SKM-1 (cell line): ENCODE results near the gene ST6GALNAC3.
"Not testable (repeated sequence)": the region's sequence is repeated elsewhere in the genome, so short reads cannot be mapped to it uniquely, and the experiment has no call there.

Experiments
- DNase-seq: peaks from one replicate; lab custom pipeline; 2025; ENCODE audit not compliant: unreplicated experiment; lab: John Stamatoyannopoulos, UW

Gene ST6GALNAC3

GRCh38 chr1:76070538-76070937 is 4.0 kb upstream of the ST6GALNAC3 start:
- no peak for DNase-seq

- DNase-seq, result peak; percentile 4
These were observed 1.1 kb upstream of the ST6GALNAC3 start for GRCh38 chr1:76073481-76073880.

DNA sequence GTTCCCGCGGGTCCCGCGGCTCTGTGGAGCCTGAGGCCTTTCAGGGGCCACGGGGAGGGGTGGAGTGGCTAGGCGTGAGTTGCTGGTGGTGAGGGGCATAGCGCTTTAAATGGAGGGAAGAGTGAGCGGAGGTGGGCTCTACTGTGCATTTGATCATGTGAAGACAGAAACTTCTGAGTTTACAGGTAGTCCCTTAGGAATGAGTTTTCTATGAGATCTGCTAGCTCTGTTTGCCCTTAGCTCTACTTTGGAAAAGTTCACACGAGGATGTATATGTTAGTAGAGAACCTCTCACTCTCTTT is 593 bp downstream of the ST6GALNAC3 start:
- no peak for DNase-seq

GRCh38 chr1:76075877-76076276 is 1.3 kb downstream of the ST6GALNAC3 start:
- peak; percentile 94 for DNase-seq

DNA sequence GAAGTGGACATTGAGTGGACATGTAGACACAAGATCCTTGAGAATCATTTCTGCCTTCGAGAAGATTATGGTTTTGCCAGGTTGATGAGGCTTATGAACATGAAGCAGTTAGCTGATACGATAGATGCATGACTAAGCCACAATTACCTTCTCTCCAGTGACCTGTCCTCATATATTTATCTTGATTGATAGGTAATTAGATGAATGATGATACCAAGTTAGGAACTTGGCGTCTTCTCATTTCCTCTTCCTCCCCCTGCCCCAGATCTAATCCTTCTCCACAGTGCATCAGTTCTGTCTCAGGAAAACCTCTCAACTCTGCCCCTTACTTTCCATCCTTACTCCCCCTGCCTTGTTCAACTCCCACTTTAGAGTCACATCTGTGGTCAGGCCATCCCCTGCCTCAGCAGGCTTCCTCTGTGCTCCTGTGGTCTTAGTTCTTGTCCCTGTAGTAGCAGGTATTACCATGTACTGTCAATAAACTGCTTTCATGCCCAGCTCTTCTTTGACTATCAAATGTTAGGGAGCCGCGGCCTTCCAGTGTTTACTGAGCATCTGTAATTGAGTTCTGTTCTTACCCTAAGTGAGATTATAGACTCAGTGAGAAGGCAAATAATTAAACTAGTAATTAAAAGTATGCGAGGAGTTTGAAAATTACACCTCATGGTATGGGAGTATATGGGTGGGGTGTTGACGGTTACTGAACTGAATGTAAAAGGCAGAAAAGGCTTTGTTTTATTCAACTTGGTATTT is 5.1 kb downstream of the ST6GALNAC3 start:
- no peak for DNase-seq

DNA sequence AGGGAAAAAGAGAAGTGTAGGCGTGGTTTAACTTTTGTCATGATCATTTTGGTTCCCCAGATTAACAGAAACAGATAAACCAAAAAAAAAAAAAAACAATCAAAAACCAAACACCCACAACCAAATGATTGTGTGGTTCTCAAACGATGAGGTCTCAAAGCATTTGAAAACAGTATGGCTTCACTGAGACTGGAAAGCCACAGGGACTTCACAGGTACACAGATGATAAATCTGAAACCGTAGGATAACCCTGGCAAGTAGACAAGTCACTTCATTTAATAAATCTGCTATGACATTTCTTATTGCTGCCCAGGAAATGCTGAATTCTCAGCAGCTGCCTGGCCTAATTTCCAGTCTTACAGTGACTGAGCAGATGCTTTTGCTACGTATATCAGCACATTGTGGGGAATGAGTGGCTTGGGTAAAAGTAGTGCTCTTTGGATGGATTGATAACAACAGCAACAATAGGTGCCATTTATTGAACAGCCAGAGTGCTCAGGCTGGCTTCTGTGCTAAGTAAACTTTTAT is 6.1 kb downstream of the ST6GALNAC3 start:
- no peak for DNase-seq

DNA sequence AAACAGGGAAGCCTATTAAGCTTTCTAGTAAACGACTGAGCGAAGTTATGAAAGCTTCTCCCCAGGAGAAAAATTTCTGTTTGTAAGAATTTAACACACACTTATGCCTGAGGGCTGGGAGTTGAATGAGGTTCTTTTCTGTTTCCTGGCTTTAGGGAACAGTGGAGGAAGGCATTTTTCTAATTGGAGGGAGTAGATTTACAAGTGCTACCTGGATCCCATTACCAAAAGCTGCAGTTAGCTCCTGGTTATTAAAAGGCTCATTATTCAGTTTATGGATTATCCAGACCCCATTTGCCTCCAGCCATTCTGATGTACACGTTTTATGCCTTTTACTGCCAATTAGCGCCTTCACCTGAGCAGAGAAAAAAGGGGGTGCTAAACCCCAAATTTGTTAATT is 7.5 kb downstream of the ST6GALNAC3 start:
- no peak for DNase-seq

DNA sequence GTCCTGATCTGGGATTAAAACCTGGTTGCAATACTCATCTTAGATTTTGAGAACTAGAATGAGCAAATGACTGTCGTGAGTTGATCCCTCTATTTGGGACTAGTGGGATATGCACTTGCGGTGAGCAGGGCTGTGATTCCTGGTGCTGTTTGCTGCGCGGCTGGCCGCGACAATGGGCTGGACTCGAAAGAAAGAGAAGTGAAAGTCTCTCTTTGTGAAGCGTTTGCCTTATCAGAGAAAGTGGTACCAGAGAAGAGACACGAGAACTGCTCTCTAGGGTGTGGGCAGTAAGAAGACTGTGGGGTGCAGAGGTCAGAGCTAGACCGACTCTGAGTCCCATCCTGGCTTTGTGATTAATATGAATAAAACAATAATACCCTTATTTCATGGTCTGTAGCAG is 8.6 kb downstream of the ST6GALNAC3 start:
- DNase-seq, result no peak

DNA sequence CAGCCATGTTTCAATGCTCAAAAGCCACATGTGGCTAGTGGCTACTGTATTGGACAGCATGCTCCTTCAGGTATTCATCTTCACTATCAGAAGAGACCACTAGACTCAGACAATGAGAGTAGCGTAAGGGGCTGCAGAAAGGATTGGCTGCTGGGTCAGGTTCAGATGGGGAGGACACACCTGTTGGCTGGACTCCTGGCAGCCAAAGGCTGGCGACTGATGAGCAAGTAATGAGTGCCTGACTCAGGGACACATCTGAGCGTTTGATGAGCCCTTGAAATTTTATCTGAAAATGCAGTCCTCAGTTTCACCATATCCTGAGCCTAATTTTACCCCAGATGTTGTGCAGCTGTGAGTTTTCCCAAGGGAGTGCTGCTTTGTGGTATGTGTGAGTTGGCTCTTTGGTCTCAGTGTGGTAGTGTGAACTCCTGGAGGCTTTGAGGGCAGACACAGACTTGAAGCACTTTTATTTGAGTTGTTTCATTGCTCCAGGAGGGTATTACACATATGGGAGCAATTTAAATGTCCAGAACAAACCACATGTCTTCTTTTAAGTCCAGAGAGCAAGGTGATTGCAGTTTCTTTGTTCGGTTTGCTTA is 9.6 kb downstream of the ST6GALNAC3 start:
- DNase-seq, result no peak

- DNase-seq, result no peak
These were observed 10.1 kb downstream of the ST6GALNAC3 start for GRCh38 chr1:76084685-76085084.

DNA sequence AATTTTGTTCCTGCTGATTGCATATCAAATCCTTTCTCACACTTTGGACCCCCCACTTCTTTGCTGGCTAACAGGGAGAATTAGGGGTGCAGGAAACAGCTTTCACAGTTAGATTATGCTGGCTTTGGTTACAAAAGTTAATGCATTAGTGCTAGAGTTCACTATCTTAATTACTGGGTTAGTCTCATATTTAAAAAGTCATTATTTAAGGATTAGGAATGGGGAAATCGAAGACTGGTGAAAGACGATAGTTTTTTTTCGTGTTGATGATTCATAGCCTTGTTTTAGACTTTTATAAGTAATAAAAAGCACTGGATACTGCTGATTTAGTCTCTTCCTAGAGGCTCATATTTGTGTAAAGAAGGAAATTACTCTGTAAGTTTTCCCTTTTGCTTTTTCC is 11.6 kb downstream of the ST6GALNAC3 start:
- no peak for DNase-seq

DNA sequence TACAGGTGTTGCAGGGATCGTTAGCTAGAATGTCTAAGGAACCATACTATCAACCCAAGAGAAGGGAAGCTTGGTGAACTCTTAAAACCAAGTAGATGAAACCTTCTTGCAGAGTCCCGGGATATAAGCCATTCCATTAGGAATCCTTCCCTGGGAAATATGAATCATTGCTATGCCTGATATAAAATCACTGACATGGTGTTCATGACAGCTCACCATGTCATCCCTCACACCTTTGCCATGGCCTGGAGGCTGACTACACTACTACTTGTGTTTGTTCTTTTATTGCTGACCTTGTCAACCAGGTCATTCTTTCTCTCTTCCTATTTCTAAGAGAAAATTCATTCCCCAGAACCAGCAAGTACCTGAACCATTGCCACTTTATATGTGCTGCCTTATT is 12.1 kb downstream of the ST6GALNAC3 start:
- DNase-seq, result no peak

DNA sequence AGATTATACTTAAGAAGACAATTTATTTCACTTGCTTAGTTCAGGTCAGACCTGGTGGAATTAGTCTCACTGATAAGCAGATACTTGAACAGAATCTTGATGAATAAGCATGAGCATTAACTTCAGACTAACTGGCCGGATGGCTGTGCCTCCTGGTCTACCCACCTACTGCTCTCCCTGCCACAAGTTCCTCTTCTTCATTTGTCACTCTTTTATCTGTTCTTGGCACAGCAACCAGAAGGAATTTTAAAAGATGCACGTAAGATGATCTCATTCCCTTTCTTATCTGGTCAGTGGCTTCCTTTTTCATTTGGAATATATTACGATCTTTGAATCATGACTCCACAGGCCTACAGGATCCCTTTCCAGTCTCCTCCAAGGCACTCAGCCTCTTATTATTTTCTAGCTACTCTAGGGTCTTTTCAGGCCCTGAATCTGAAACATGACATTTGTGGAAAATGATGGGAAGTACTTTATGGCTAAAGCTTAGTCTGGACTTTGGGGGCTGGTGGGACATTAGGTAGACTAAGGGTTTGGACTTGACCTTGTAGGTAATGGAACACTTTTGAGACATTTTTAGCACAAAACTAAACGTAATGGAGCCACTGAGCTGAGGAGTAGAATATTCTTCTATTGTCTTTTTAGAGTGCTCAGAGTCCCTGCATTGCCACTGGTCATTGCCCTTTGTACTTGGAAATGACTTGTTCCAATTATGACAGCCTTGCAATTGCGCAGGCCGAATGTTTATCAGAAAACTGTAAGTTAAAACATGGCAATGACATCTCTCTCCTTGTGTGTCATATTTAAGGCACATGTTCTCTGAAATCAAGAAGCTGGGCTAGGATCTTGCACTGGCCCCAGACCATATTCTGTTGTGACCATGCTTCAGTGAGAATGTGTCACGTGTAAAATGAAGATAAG is 16.0 kb downstream of the ST6GALNAC3 start:
- DNase-seq, result peak; percentile 63

- DNase-seq, result no peak
These were observed 18.3 kb downstream of the ST6GALNAC3 start for GRCh38 chr1:76092812-76093211.

DNA sequence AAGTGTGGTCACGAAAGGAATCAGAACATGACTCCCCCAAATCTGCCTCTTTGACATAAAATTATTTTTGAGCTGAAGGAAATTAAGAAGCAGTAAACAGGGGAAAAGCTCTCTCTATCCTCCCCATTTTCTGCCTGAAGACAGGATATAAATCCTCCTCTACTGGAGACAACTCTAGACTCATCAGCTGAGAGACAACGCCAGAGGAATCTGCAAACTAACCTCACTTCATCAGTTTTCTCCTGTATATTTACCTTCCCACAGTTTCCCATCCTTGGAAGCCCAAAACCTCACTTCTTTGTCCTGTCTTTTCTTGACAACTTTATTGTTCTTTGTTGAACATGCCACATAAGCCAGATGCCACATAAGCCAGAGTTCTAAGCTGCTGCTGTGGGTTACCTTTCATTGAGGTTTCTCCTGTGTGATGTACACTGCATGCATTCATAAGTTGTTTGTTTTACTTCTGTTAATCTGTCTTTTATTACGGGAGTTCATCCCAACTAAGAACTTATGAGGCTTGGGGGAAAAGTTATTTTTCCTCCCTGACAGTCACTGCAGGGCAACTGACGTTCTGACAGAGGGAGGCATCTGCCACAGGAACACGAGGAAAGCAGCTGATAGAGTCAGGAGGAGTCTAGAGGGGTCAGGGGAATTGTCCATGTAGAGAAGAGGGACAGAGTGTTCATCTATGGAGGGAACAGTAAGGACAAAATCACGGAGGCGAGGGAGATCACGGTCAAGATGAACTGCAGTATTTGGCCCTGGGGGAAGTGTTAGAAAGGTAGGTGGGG is 19.2 kb downstream of the ST6GALNAC3 start:
- no peak for DNase-seq

DNA sequence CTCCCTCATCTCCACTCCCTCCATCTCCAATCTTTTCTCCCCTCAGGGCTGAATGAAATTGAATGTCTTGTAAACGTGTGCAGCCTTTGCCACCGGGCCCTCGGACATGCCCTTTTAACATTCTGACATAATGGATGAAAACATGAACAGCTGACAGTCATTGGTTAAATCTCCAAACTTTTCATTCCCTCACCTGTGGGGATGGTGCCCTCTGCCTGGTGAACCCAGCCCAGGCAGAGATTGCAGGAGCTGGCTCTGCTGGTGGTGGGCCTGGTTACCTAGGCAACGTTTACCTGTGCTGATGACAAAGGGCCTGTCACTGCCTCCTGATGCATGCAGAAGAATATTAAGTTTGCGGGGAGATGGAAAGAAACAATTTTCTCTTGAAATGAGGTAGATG is 21.3 kb downstream of the ST6GALNAC3 start:
- DNase-seq, result no peak

DNA sequence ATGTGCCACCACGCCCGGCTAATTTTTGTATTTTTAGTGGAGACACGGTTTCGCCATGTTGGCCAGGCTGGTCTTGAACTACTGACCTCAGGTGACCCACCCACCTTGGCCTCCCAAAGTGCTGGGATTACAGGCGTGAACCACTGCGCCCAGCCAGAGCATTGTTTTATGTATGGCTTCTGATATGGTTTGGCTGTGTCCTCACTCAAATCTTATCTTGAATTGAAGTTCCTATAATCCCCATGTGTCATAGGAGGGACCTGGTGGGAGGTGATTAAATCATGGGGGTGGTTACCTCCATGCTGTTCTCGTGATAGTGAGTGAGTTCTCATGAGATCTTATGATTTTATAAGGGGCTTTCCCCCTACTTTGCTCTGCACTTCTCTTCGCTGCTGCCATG is 22.5 kb downstream of the ST6GALNAC3 start:
- not testable (repeated sequence) for DNase-seq

- no peak for DNase-seq
These were observed 24.3 kb downstream of the ST6GALNAC3 start for GRCh38 chr1:76098845-76099244.

- DNase-seq, result no peak
These were observed 27.0 kb downstream of the ST6GALNAC3 start for GRCh38 chr1:76101548-76101947.

- no peak for DNase-seq
These were observed 27.5 kb downstream of the ST6GALNAC3 start for GRCh38 chr1:76102046-76102445.

GRCh38 chr1:76103034-76103433 is 28.5 kb downstream of the ST6GALNAC3 start:
- no peak for DNase-seq
